Liver (tissue), 9 donors: ENCODE data around the gene KRT77. TPM values are rescaled to one million over a fixed set of nuclear protein-coding genes. Genes with fewer than 3 reads are reported as not detected.

Experiments used
- DNase-seq: peaks from one replicate; pipeline ENCODE4 v3.0.0-alpha.2; 2017; ENCODE audit warnings: low spot score
- H3K27ac ChIP-seq, 2 donors: one replicate each; pipeline ENCODE4 v1.7.0; 2013; ENCODE audit warnings: inconsistent platforms in 2 of 2, low read length in 2 of 2, control low read depth in 1 of 2, low read depth in 1 of 2, mild to moderate bottlenecking in 1 of 2
- H3K27me3 ChIP-seq, 4 donors: one replicate each; pipeline versions ENCODE4 v1.6.1 to v1.7.0; 2013; ENCODE audit warnings: low read length in 3 of 4, inconsistent platforms in 1 of 4, mild to moderate bottlenecking in 1 of 4, moderate library complexity in 1 of 4; ENCODE audit not compliant: control insufficient read depth in 4 of 4, insufficient read depth in 4 of 4
- H3K36me3 ChIP-seq, 4 donors: one replicate each; pipeline versions ENCODE4 v1.6.1 to v1.7.0; 2013; ENCODE audit warnings: low read length in 3 of 4, mild to moderate bottlenecking in 3 of 4, low read depth in 1 of 4, moderate library complexity in 1 of 4; ENCODE audit not compliant: control insufficient read depth in 4 of 4, insufficient read depth in 3 of 4
- H3K4me1 ChIP-seq, 4 donors: one replicate each; pipeline versions ENCODE4 v1.6.1 to v1.7.0; 2013; ENCODE audit warnings: low read length in 3 of 4, mild to moderate bottlenecking in 3 of 4, moderate library complexity in 1 of 4; ENCODE audit not compliant: control insufficient read depth in 4 of 4, insufficient read depth in 4 of 4
- H3K4me3 ChIP-seq, 3 donors: one replicate each; pipeline versions ENCODE4 v1.6.1 to v1.7.0; 2013; ENCODE audit warnings: low read length in 3 of 3, control low read depth in 1 of 3, low read depth in 1 of 3, mild to moderate bottlenecking in 1 of 3
- H3K9ac ChIP-seq, 2 donors: one replicate each; pipeline ENCODE4 v1.7.0; 2013; ENCODE audit warnings: low read length in 2 of 2, mild to moderate bottlenecking in 2 of 2, moderate library complexity in 2 of 2, control low read depth in 1 of 2, low read depth in 1 of 2
- H3K9me3 ChIP-seq, 4 donors: one replicate each; pipeline versions ENCODE4 v1.6.1 to v1.7.0; 2013; ENCODE audit warnings: low read length in 3 of 4; ENCODE audit not compliant: control insufficient read depth in 4 of 4
- ATF3 ChIP-seq: IDR thresholded peaks from 2 replicates; pipeline ENCODE4 v1.6.1; 2016; ENCODE audit warnings: antibody characterized with exemption
- EGR1 ChIP-seq, 2 donors: IDR thresholded peaks; 2 replicates each; pipeline ENCODE4 v1.6.1; 2016 to 2018; ENCODE audit warnings: antibody characterized with exemption in 2 of 2, low read depth in 2 of 2
- FOXA1 ChIP-seq: IDR thresholded peaks from 2 replicates; pipeline ENCODE4 v1.6.1; 2016; ENCODE audit warnings: antibody characterized with exemption
- FOXA2 ChIP-seq: IDR thresholded peaks from 2 replicates; pipeline ENCODE4 v1.6.1; 2016; ENCODE audit warnings: antibody characterized with exemption
- GABPA ChIP-seq, 2 donors: IDR thresholded peaks in 1 of 2; conservative IDR thresholded peaks in 1 of 2; 2 replicates each; pipeline ENCODE4 v1.6.1; 2016; ENCODE audit warnings: antibody characterized with exemption in 2 of 2, mild to moderate bottlenecking in 1 of 2, moderate library complexity in 1 of 2
- HNF4A ChIP-seq, 2 donors: conservative IDR thresholded peaks; 2 replicates each; pipeline ENCODE4 v1.6.1; 2016; ENCODE audit warnings: antibody characterized with exemption in 2 of 2, mild to moderate bottlenecking in 2 of 2
- HNF4G ChIP-seq: IDR thresholded peaks from 2 replicates; pipeline ENCODE4 v1.6.1; 2016; ENCODE audit warnings: antibody characterized with exemption
- JUND ChIP-seq, 2 donors: IDR thresholded peaks; 2 replicates each; pipeline ENCODE4 v1.6.1; 2016; ENCODE audit warnings: antibody characterized with exemption in 2 of 2
- MAX ChIP-seq: IDR thresholded peaks from 2 replicates; pipeline ENCODE4 v1.6.1; 2016; ENCODE audit warnings: antibody characterized with exemption
- NR2F2 ChIP-seq: IDR thresholded peaks from 2 replicates; pipeline ENCODE4 v1.6.1; 2016; ENCODE audit warnings: antibody characterized with exemption
- RAD21 ChIP-seq, 2 donors: IDR thresholded peaks; 2 replicates each; pipeline ENCODE4 v1.6.1; 2016; ENCODE audit warnings: antibody characterized with exemption in 2 of 2, mild to moderate bottlenecking in 2 of 2
- REST ChIP-seq: IDR thresholded peaks from 2 replicates; pipeline ENCODE4 v1.6.1; 2016; ENCODE audit warnings: antibody characterized with exemption, mild to moderate bottlenecking
- RXRA ChIP-seq, 2 donors: IDR thresholded peaks; 2 replicates each; pipeline ENCODE4 v1.6.1; 2017 to 2018; ENCODE audit warnings: antibody characterized with exemption in 2 of 2, mild to moderate bottlenecking in 1 of 2
- SP1 ChIP-seq: IDR thresholded peaks from 2 replicates; pipeline ENCODE4 v1.6.1; 2018; ENCODE audit warnings: antibody characterized with exemption, mild to moderate bottlenecking
- TAF1 ChIP-seq: conservative IDR thresholded peaks from 2 replicates; pipeline ENCODE4 v1.6.1; 2016; ENCODE audit warnings: antibody characterized with exemption, mild to moderate bottlenecking
- YY1 ChIP-seq: IDR thresholded peaks from 2 replicates; pipeline ENCODE4 v1.6.1; 2016; ENCODE audit warnings: antibody characterized with exemption, mild to moderate bottlenecking
- ZBTB33 ChIP-seq: IDR thresholded peaks from 2 replicates; pipeline ENCODE4 v1.6.1; 2016; ENCODE audit warnings: antibody characterized with exemption
- WGBS: extraction: QIAGEN DNeasy Blood & Tissue Kit; methylation state at CpG from one replicate; pipeline ENCODE4 v1.1.7; 2013; 5-methylcytosine and 5-hydroxymethylcytosine counted together
- polyA plus RNA-seq, 2 donors: library from polyadenylated mRNA; stranded (reverse) in 1 of 2; unstranded in 1 of 2; fragments of 200-250 nt in 1 of 2; fragments of >200 nt in 1 of 2; fragmentation: Nextera tagmentation in 1 of 2; extraction: Ambion mirVana in 1 of 2; gene quantifications; one replicate each; pipeline versions ENCODE4 v1.2.1 to v1.2.3, GENCODE V29; 2013 to 2015
- total RNA-seq, 2 donors: library from RNA; depleted of rRNA; stranded (reverse); fragments of >200 nt; gene quantifications; one replicate each; pipeline ENCODE4 v1.2.3, GENCODE V29; 2014
- donor health status: healthy.
- donor health status: healthy.
- donor health status: healthy.
- donor health status: healthy.
- donor health status: healthy.

KRT77 gene
- total and polyA plus RNA-seq, 4 donors, result not detected

GRCh38 chr12:52686063-52686462, 17.3 kb downstream of the KRT77 start:
- no peak overlapping the region for H3K4me3 ChIP-seq
- TF ChIP-seq FOXA2 (no peak), MAX (no peak), JUND (IDR thresholded peaks at IDR 0.05) (no peak), GABPA (IDR thresholded peaks at IDR 0.05 in 1 of 2, conservative IDR thresholded peaks at IDR 0.05 in 1 of 2) (no peak), REST (no peak), ATF3 (no peak), NR2F2 (no peak), RAD21 (IDR thresholded peaks at IDR 0.05) (no peak), RXRA (IDR thresholded peaks at IDR 0.05) (no peak), HNF4A (conservative IDR thresholded peaks at IDR 0.05) (no peak), ZBTB33 (no peak), FOXA1 (no peak), SP1 (no peak), YY1 (no peak), EGR1 (IDR thresholded peaks at IDR 0.05; ENCODE audit: low read depth in 2 of 2) (no peak), TAF1 (no peak)
- no peak overlapping the region for H3K27ac ChIP-seq
- H3K36me3 ChIP-seq, result no peaks in the 10 kb centered on the region
- no peaks in the 10 kb centered on the region for H3K9me3 ChIP-seq
- H3K27me3 ChIP-seq, result peaks cover 0 to 10% (median 3%) of the 10 kb centered on the region in 4 donors
- H3K4me1 ChIP-seq, result peaks cover 0 to 3% (median 2%) of the 10 kb centered on the region in 4 donors
- DNase-seq, result no peak
- H3K9ac ChIP-seq, result no peak overlapping the region
- 64% methylated on average over 3 of the region's 3 CpGs for WGBS

- H3K9me3 ChIP-seq, result no peaks in the 10 kb centered on the region
- H3K9ac ChIP-seq, result no peak overlapping the region
- peaks cover 0 to 8% (median 3%) of the 10 kb centered on the region in 4 donors for H3K27me3 ChIP-seq
- no peak for DNase-seq
- H3K27ac ChIP-seq, result no peak overlapping the region
- H3K4me1 ChIP-seq, result no peaks in the 10 kb centered on the region
- no peak overlapping the region for H3K4me3 ChIP-seq
- H3K36me3 ChIP-seq, result no peaks in the 10 kb centered on the region
- WGBS, result 59% methylated on average over 6 of the region's 6 CpGs
- no peak for TF ChIP-seq HNF4G
Observed at GRCh38 chr12:52685406-52685890, 17.9 kb downstream of the KRT77 start.
